Left ventricle myocardium superior (tissue), 1 donor: ENCODE results near the gene KCTD14. TPM values are rescaled to one million over a fixed set of nuclear protein-coding genes. Genes with fewer than 3 reads are reported as not detected.
"Not testable (repeated sequence)": the region's sequence is repeated elsewhere in the genome, so short reads cannot be mapped to it uniquely, and the experiment has no call there.

Source experiments
- ATAC-seq: fragments of 200-7000 bp; cut with Tn5 transposase; one replicate; pipeline ENCODE4 v1.9.1; 2020; ENCODE audit warnings: mild to moderate bottlenecking, moderate library complexity
- DNase-seq: peaks from one replicate; pipeline ENCODE4 v3.0.0-alpha.2; 2020
- intact Hi-C: fragments of 100-400 bp; cut with micrococcal nuclease; formaldehyde crosslinking; loops from one replicate; pipeline ENCODE4 v1.11.0; 2022
- total RNA-seq: library from RNA; stranded (reverse); fragmentation: NEBNext Ultra II Directional; extraction: Animal tissue kit (Norgen Biotek cat#: 25700); gene quantifications from one replicate; pipeline ENCODE4 v1.2.1, GENCODE V29; 2021
- donor health status: DM: no; HTN: yes; CAD: no; lungs with severe emphysema.

The KCTD14 gene
- total RNA-seq, 1 donor from 2014 or later = 0.15 TPM

DNA sequence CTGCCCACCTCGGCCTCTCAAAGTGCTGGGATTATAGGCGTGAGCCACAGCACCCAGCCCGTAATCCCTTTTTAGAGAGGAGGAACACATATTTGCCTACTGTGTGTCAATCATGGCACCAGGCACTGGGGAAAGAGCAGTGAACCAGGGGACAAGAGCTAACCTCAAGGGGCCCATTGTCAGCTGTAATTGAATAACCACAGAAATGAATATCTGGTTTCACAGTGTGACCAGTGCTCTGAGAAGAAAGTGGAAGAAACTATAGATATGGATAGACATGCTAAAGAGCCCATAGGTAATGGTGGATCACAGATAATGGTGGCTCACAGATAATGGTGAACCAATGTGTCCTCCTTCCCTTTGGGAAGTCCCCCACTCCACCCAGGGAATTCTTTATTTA, 8.6 kb upstream of the KCTD14 start:
- intact Hi-C loops = no loop called here
- DNase-seq (no peak), ATAC-seq (no peak)

DNA sequence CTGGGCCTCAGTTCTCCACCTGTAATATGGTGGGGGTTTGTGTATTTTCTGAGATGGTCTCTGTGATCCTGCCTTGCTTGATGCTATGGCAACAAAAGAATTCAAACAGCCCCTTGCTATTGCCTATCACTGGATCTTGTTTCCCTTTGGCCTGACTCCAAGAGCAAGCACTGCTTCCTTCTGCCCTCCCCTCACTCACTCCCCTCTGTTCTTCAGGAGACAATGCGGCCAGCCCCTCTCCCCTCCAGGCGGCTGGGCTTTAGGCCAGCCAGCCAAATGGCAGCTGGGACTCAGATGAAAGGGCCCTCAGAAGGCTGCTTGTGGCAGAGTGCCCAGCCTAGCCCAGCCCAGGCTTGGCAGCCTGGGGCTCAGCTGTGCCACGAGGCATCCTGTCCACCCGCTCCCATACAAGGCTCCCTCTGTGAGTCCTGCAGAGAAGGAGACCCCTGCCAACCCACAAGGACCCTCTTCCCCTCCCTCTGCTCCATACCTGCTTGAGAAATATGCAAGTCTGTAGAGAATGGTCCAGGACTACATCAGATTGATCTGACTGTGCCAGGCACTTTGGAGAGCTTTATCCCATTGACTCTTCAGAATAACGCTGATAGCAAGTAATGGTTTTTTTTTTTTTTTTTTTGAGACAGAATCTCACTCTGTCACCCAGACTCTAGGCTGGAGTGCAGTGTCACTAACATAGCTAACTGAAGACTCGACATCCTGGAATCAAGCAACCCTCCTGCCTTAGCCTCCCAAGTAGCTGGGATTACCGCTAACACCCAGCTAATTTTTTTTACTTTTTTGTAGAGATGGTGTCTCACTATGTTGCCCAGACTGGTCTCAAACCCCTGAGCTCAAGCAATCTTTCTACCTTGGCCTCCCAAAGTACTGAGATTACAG, 7.6 kb upstream of the KCTD14 start:
- peak; percentile 81 for DNase-seq
- intact Hi-C loops = no loop called here
- ATAC-seq = peak; percentile 98

GRCh38 chr11:78028423-78028822, 5.3 kb upstream of the KCTD14 start:
- DNase-seq, intact Hi-C loops, ATAC-seq: not testable (repeated sequence)

- ATAC-seq (no peak), DNase-seq (no peak)
- intact Hi-C loops = no loop called here
Measured at GRCh38 chr11:78027759-78028158, 4.7 kb upstream of the KCTD14 start.

DNA sequence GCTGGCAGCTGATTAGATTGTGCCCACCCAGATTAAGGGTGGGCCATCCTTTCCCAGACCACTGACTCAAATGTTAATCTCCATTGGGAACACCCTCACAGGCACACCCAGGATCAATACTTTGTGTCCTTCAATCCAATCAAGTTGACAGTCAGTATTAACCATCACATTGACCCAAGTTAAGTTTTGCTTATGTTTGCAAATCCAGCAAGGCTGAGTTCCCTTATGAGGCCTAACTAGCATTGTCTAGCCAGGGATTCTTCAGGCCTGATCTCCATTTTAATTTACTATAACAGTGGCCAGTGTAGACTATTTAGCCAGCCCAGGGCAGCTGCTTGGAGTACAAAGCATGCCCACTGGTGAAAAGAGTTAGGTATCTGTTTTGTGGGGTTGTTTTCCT, 2.3 kb upstream of the KCTD14 start:
- no peak for DNase-seq
- no peak for ATAC-seq
- intact Hi-C loops = no loop called here

GRCh38 chr11:78023426-78023825, 350 bp upstream of the KCTD14 start:
- DNase-seq = no peak
- intact Hi-C loops = no loop called here
- no peak for ATAC-seq

DNA sequence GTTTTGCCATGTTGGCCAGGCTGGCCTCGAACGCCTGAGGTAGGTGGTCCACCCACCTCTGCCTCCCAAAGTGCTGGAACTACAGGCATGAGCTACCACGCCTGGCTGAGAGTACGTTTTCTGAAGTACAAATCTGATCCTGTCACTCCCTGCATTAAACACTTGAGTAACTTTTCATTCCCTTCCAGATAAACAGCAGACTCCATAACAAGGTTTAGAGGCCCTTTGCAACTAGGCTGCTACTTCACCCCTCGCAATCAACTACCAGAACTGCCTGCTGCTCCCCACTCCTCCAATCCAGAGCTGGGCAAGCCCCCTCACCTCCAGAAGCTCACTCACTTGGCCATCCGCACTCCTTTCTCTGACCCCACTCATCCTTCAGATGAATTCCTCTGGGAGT, 1.5 kb downstream of the KCTD14 start:
- no peak for ATAC-seq
- intact Hi-C loops = no loop called here
- DNase-seq = no peak

DNA sequence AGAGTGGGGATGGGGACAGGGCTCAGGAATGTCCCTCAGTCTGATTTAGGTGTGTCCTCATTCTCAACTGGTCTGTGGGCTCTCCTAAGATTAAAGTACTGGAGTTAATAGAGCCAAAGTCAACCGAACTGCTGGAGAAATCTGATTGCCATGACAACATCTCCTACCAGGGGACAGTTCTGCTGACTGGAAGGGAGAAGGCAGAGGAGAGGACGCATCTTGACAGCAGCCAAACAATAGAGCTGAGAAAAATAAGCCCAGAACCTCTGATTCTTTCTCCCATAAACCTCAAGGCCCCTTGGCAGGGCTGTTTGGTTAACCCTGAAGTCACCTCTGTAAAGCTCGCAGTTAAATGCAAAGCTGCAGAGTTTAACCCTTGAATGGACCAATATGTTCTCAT, 2.8 kb downstream of the KCTD14 start:
- ATAC-seq (no peak), DNase-seq (no peak)
- intact Hi-C loops = no loop called here

DNA sequence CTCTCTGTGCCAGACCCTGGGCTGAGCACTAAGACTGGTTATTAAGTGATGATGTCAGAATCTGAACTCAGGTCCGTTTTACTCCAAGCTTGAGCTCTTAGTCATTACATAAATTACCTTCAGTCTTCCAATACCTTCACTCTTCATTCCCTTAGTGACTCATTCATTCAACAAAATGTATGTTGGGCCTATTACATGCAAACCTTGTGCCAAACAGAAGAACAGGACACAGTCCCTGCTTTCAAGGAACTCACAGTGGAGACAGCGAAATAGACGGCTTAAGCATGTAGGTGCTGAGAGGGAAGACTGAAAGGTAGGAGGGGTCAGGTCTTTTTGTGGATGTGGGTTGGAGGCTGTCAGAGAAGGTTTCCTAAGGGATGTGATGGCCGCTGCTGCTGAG, 3.3 kb downstream of the KCTD14 start:
- intact Hi-C loops = no loop called here
- ATAC-seq (no peak), DNase-seq (no peak)

- ATAC-seq (no peak), DNase-seq (no peak)
- intact Hi-C loops = no loop called here
Measured at GRCh38 chr11:78015878-78016277, 7.2 kb downstream of the KCTD14 start.

GRCh38 chr11:78014937-78015520, 8.0 kb downstream of the KCTD14 start:
- DNase-seq, ATAC-seq, intact Hi-C loops: not testable (repeated sequence)

DNA sequence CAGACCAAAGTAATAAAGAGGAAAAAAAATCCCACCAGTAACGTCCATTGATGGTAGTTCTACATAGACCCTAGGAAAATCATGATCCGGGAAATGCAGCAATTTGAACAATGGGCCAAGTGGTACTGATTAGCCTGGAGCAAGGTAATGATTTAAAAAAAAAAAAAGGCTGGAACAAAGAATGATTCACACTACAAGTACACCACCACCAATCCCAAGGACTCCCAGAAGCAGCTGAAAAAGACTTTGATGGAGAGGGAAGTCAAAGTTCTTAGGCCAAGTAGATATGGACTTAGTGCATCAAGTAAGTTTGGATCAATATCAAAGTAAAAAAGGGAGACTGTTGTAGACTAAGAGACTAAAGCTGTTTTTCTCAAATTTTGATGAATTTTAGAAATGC, 11.8 kb downstream of the KCTD14 start:
- DNase-seq (no peak), ATAC-seq (no peak)
- intact Hi-C loops = no loop called here

DNA sequence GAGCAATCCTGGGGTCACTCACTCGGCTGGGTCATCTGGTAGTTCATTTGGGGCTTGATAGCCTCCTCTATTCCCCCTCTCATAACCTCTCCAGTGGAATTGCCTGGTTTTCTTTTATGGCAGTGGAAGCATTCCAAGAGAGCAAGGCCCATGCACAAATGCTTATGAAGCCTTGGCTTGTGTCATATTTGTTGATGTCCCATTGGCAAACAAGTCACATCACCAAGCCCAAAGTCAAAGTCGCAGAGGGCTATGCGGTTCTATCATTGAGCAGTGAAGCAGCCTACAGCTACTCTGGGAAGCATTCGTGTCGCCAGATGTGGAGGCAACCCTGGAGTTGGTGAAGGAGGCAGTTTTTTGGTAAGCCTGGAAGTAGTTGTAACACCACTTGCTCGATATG, 12.3 kb downstream of the KCTD14 start:
- intact Hi-C loops = no loop called here
- ATAC-seq = no peak
- no peak for DNase-seq

DNA sequence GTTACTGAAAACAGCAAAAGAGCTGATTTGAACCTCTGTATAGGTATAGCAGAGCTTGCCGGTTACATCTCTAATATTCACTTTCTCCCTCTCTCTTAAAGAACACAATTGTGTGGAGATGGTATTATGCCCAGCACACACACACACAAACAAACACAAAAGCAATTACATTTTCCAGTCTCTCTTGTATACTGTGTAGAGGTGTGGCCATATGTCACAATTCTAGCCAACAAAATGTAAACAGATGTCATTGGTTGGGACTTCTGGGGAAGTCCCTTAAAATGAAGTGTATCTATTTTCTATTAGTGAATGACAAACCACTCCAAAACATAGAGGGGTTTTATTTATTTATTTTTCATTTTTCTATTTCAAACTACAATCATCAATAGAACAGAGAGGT, 12.8 kb downstream of the KCTD14 start:
- ATAC-seq (no peak), DNase-seq (no peak)
- intact Hi-C loops = no loop called here

DNA sequence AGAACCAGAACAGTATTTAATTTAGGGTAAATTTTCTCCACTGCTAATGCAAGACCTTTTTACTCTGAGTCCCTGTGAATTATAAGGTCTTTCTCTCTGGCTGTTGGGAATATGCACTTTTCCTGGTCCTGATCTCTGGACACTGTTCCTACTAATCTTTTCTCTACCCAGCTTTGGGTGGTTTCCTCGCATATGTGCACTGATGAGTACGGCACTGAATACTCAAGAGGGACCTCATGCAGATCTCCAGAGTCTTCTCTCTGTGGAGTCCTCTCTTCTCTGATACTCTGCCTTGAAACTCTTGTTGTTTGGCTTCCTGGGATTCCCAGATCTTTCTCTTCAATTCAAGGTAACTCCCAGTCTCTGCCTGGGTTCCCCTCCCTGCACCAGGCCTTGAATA, 14.0 kb downstream of the KCTD14 start:
- ATAC-seq (no peak), DNase-seq (no peak)
- intact Hi-C loops = no loop called here

GRCh38 chr11:78000193-78000592, 22.9 kb downstream of the KCTD14 start:
- intact Hi-C loops = no loop called here
- peak; percentile 64 for ATAC-seq
- DNase-seq = no peak

DNA sequence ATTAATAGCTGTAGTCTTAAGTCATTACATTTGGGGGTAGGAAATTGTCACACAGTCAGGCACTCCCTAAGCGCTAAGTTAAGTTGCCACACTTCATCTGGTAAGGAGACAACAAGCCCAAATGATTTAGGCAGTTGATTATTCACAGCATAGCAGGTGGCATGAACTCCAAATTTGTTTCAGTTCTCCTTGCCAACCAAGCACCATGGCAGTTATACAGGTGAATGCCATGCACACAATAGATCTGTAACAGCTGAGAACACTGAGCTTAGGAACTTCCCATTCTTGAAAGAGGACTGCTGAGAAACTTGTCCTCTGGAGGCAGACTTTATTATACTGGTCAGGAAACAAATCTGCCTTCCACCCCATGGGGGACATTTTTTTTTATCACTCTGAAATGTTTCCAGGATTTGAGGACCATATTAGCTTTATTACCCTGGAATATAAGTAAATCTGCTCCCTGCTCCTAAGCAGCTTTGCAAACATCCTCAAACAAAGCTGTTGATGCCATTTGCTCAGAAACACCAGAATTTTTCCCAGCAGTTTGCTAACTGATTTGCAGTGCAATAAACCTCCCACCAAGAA, 23.5 kb downstream of the KCTD14 start:
- no peak for DNase-seq
- ATAC-seq = no peak
- intact Hi-C loops = loop anchor here (10.0 kb wide), 1 partner anchor 175 kb away; the partner anchor contains the start of genes AAMDC and RSF1

DNA sequence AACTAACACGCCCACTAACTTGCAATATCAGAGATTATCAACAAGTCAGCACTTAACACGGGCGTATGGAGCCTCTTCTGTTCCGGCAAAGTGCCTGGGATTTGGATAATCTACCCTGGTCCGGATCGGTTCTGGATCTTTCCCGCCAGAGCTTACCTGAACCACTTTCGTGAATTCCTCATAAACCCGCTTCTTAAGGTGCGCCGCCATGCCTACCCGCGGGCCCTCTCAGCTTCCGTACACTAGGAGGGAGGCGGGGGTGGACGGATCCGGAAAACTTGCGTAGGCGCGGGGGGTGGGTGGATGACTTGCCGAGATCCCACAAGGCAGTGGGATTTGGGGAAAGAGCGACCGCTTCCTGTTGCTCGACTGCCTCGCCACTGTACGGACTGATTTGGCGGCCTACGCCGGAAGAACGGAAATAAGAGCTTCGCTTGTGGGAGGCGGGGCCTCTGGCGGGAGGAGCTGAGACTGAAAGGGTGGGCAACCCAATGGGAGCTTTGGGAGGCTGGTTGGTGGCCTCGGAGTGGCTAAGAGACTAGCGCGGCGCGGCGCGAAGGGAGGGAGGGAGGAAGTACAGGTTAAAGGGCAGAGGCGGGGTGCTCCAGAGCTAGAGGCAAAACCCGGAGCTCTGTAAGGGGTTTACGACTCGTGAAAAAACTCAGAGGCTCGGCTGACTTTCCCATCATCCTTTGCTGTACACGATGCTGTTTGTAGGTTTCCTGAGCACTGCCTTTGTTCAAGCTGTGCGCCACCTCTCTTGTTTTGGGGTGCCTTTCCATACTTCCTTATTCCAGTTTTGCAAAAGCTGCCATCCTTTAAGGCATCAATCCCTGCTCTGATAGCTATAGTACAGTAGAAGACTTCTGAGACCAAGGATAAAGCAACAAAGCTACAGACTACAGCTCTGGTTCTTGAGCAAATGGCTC, 28.4 kb downstream of the KCTD14 start, which contains the start of gene INTS4:
Gene INTS4, minus strand, starts transcription at position 235 of the 929 bp plus-strand sequence. Its CDS starts 25 bp downstream, at position 210.
- ATAC-seq = peak; percentile 99
- peak; percentile 99 for DNase-seq
- intact Hi-C loops = loop anchor here (10.0 kb wide), 1 partner anchor 170 kb away; the partner anchor contains the start of genes AAMDC and RSF1

- DNase-seq (no peak), ATAC-seq (no peak)
- intact Hi-C loops = loop anchor here (10.0 kb wide), 1 partner anchor 169 kb away; the partner anchor contains the start of genes AAMDC and RSF1
Measured at GRCh38 chr11:77993902-77994301, 29.2 kb downstream of the KCTD14 start.
